ENCODE data around the gene NRGN. TPM values are rescaled to one million over a fixed set of nuclear protein-coding genes. Genes with fewer than 3 reads are reported as not detected.

NRGN gene
- total and polyA plus RNA-seq, 10 of the 15 experiments (the other 5 are each of a cell fraction or from before 2014, with no cell fraction given): 0.36 to 3.2 (median 1.1) TPM; not detected in 2

DNA sequence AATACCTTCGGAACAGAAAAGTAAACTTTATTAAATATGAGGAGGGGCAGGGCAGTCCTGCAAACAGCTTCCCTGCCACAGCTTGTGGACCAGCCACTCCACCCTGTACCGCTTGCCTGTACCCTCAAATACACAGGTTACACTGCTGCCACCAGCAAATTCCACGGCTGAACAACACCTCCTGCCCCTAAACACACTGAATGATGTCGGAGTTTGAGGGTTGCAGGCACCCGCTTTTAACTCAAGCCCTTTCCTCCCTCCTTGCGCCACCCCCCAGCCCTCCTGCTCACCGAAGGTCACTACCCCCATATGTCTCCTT, 8.3 kb downstream of the NRGN start:
- intact Hi-C loops (cut with micrococcal nuclease; ENCODE audit: unreplicated experiment): no loop called here
- H2AFZ ChIP-seq (ENCODE audit: control insufficient read depth, low read depth, low read length): no peak overlapping the region
- in situ Hi-C loops (cut with MboI): no loop called here
- no peak for DNase-seq (ENCODE audit: low read depth, low spot score)
- TF ChIP-seq, protein P1, sequence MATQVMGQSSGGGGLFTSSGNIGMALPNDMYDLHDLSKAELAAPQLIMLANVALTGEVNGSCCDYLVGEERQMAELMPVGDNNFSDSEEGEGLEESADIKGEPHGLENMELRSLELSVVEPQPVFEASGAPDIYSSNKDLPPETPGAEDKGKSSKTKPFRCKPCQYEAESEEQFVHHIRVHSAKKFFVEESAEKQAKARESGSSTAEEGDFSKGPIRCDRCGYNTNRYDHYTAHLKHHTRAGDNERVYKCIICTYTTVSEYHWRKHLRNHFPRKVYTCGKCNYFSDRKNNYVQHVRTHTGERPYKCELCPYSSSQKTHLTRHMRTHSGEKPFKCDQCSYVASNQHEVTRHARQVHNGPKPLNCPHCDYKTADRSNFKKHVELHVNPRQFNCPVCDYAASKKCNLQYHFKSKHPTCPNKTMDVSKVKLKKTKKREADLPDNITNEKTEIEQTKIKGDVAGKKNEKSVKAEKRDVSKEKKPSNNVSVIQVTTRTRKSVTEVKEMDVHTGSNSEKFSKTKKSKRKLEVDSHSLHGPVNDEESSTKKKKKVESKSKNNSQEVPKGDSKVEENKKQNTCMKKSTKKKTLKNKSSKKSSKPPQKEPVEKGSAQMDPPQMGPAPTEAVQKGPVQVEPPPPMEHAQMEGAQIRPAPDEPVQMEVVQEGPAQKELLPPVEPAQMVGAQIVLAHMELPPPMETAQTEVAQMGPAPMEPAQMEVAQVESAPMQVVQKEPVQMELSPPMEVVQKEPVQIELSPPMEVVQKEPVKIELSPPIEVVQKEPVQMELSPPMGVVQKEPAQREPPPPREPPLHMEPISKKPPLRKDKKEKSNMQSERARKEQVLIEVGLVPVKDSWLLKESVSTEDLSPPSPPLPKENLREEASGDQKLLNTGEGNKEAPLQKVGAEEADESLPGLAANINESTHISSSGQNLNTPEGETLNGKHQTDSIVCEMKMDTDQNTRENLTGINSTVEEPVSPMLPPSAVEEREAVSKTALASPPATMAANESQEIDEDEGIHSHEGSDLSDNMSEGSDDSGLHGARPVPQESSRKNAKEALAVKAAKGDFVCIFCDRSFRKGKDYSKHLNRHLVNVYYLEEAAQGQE (IDR thresholded peaks at IDR 0.05; ENCODE audit: low read depth, low read length): no peak
- TF ChIP-seq GATAD2B (conservative IDR thresholded peaks at IDR 0.05; ENCODE audit: low read depth) (no peak), MTA3 (IDR thresholded peaks at IDR 0.05; ENCODE audit: borderline replicate concordance, low read length) (no peak), ASH2L (IDR thresholded peaks at IDR 0.05; ENCODE audit: borderline replicate concordance, low read depth) (no peak), NR2C1 (IDR thresholded peaks at IDR 0.05) (no peak), MXI1 (IDR thresholded peaks at IDR 0.05; ENCODE audit: low read depth, low read length) (no peak), NRF1 (conservative IDR thresholded peaks at IDR 0.05; ENCODE audit: low read depth, low read length) (no peak), TCF12 (IDR thresholded peaks at IDR 0.05; ENCODE audit: low read depth, low read length) (no peak), ZNF384 (IDR thresholded peaks at IDR 0.05; ENCODE audit: borderline replicate concordance, low read depth, low read length) (no peak)
- no peak overlapping the region for H3K4me3 ChIP-seq
- H3K27me3 ChIP-seq (replicated peaks in 1 of 2; ENCODE audit: control insufficient read depth in 2 of 2, insufficient read depth in 2 of 2, low read length in 1 of 2): no peaks in the 10 kb centered on the region
- H3K4me2 ChIP-seq (ENCODE audit: control insufficient read depth, insufficient read depth): no peak overlapping the region
- H3K36me3 ChIP-seq (ENCODE audit: control insufficient read depth in 2 of 2, insufficient read depth in 2 of 2, low read length in 1 of 2): no peaks in the 10 kb centered on the region
- BruUV-seq (replicated peaks): no TSS peak
- 36% methylated on average over 7 of the region's 7 CpGs for WGBS (ENCODE audit: insufficient coverage, insufficient replicate concordance, low lambda C conversion rate, missing lambda C conversion rate)
- no peaks in the 10 kb centered on the region for H3K79me2 ChIP-seq (ENCODE audit: control insufficient read depth, insufficient read depth, low read length)
- ChIA-PET SMC1A (ENCODE audit: uncharacterized antibody, unreplicated experiment) (interaction anchor here (1.5 to 7.0 kb wide), 2 partner anchors 13 to 79 kb away, joined by 5 to 91 read pairs; partner anchors contain the start of gene ESAM), RAD21 (ENCODE audit: unreplicated experiment) (interaction anchor here (2.5 kb wide), 1 partner anchor 89 kb away, joined by 9 read pairs; no protein-coding TSS in a partner anchor), POLR2A (no interaction called here), CTCF (interaction anchor here (1.2 to 12.2 kb wide), 5 partner anchors 14 to 78 kb away, joined by 3 to 202 read pairs (median 13); partner anchors contain the start of gene ESAM)
- peaks cover 4% of the 10 kb centered on the region; the same call in 1 of the 2 replicates for H3K4me1 ChIP-seq (ENCODE audit: control insufficient read depth, insufficient read depth, low read length)
- no peak for FAIRE-seq
- no peak overlapping the region for H3K27ac ChIP-seq (ENCODE audit: control insufficient read depth, insufficient read depth)
- no peak overlapping the region for H3K9ac ChIP-seq (ENCODE audit: control insufficient read depth, insufficient read depth, low read length)
- no peaks in the 10 kb centered on the region for H4K20me1 ChIP-seq (ENCODE audit: control insufficient read depth, insufficient read depth)
- H3K9me3 ChIP-seq (replicated peaks; ENCODE audit: control insufficient read depth, insufficient read depth, low read length): no peaks in the 10 kb centered on the region
- ATAC-seq: no peak

All from GM12878 (cell line).